HCT116 (cell line): Measurements from ENCODE around the gene URB1. TPM values are rescaled to one million over a fixed set of nuclear protein-coding genes. Genes with fewer than 3 reads are reported as not detected.

Experiments
- ATAC-seq: fragments of 200-7000 bp; cut with Tn5 transposase; 2 replicates; pipeline ENCODE4 v1.9.1; 2020; ENCODE audit warnings: mild to moderate bottlenecking, moderate library complexity
- BruUV-seq: library from RNA; stranded (reverse); fragments of 400-500 nt; replicated peaks from 2 replicates; lab custom pipeline; 2021; lab: Mats Ljungman, UMichigan
- CTCF ChIA-PET: fragments of 300-600 bp; sonication (Branson Sonifier 250); formaldehyde crosslinking; loops from one replicate; lab custom pipeline; 2021; ENCODE audit warnings: antibody characterized with exemption; lab: Charles Lee
- POLR2A ChIA-PET: fragments of 300-600, 350-600 bp; sonication (Branson Sonifier 250); formaldehyde crosslinking; loops from one replicate; lab custom pipeline; 2021; ENCODE audit warnings: antibody characterized with exemption; lab: Charles Lee
- RAD21 ChIA-PET, 2 experiments: fragments of 300-600 bp; sonication (Branson Sonifier 250); formaldehyde crosslinking; loops; one replicate each; lab custom pipeline; 2023; ENCODE audit warnings: low total read pairs in 2 of 2; ENCODE audit not compliant: uncharacterized antibody in 2 of 2, unreplicated experiment in 2 of 2, low non-redundant PET in 1 of 2; lab: Charles Lee
- DNase-seq: peaks from one replicate; pipeline ENCODE4 v3.0.0-alpha.2; 2010; ENCODE audit warnings: low read depth, low spot score
- H2AFZ ChIP-seq: fragments of 200-600 bp; shearing (Covaris generic), sonication (generic); 2 replicates; pipeline ENCODE4 v1.6.1; 2017; ENCODE audit warnings: low read depth, mixed run types, mixed read lengths, antibody characterized with exemption, low read length; ENCODE audit not compliant: poor library complexity, severe bottlenecking
- H3K27ac ChIP-seq: 2 replicates; pipeline ENCODE4 v1.5.1; 2012; ENCODE audit warnings: low read depth, low read length
- H3K27me3 ChIP-seq: fragments of 200-600 bp; sonication (generic); 2 replicates; pipeline ENCODE4 v1.6.1; 2016; ENCODE audit warnings: mixed run types, low read length, mixed read lengths; ENCODE audit not compliant: insufficient read depth
- H3K36me3 ChIP-seq, 2 experiments: fragments of 200-500 bp in 1 of 2; fragments of 200-600 bp in 1 of 2; sonication (Bioruptor generic) in 1 of 2; sonication (generic) in 1 of 2; 2 replicates each; pipeline versions ENCODE4 v1.5.1 to v1.6.1; 2014 to 2016; ENCODE audit warnings: low read length in 2 of 2, inconsistent platforms in 1 of 2, mixed read lengths in 1 of 2, mixed run types in 1 of 2; ENCODE audit not compliant: insufficient read depth in 2 of 2, control insufficient read depth in 1 of 2
- H3K4me1 ChIP-seq, 2 experiments: fragments of 200-600 bp in 1 of 2; sonication (generic) in 1 of 2; 2 replicates each; pipeline versions ENCODE4 v1.5.1 to v1.6.1; 2012 to 2017; ENCODE audit warnings: low read length in 2 of 2, inconsistent platforms in 1 of 2, mild to moderate bottlenecking in 1 of 2, mixed read lengths in 1 of 2, mixed run types in 1 of 2, moderate library complexity in 1 of 2; ENCODE audit not compliant: insufficient read depth in 2 of 2, control insufficient read depth in 1 of 2
- H3K4me2 ChIP-seq: fragments of 200-600 bp; sonication (generic); 2 replicates; pipeline ENCODE4 v1.6.1; 2017; ENCODE audit warnings: mixed run types, low read length, mixed read lengths
- H3K4me3 ChIP-seq, 2 experiments: fragments of 200-600 bp in 1 of 2; sonication (generic) in 1 of 2; replicated peaks in 1 of 2; 2 replicates each; pipeline ENCODE4 v1.5.1; 2011 to 2016; ENCODE audit warnings: low read length in 2 of 2, control low read depth in 1 of 2, low read depth in 1 of 2, mild to moderate bottlenecking in 1 of 2, mixed read lengths in 1 of 2, mixed run types in 1 of 2
- H3K79me2 ChIP-seq: fragments of 200-600 bp; sonication (generic); 2 replicates; pipeline ENCODE4 v1.6.1; 2017; ENCODE audit warnings: mild to moderate bottlenecking, mixed run types, low read length, moderate library complexity, mixed read lengths; ENCODE audit not compliant: insufficient read depth
- H3K9ac ChIP-seq: fragments of 200-600 bp; sonication (generic); 2 replicates; pipeline ENCODE4 v1.6.1; 2016; ENCODE audit warnings: low read length, mixed read lengths
- H3K9me2 ChIP-seq: fragments of 200-600 bp; sonication (generic), shearing (Covaris generic); 2 replicates; pipeline ENCODE4 v1.6.1; 2017; ENCODE audit warnings: mixed run types, mild to moderate bottlenecking, moderate library complexity; ENCODE audit not compliant: insufficient read depth
- H3K9me3 ChIP-seq, 2 experiments: fragments of 200-500 bp in 1 of 2; fragments of 200-600 bp in 1 of 2; sonication (Bioruptor generic) in 1 of 2; sonication (generic) in 1 of 2; 2 replicates each; pipeline ENCODE4 v1.6.1; 2014 to 2017; ENCODE audit warnings: low read length in 2 of 2, mixed read lengths in 2 of 2, inconsistent platforms in 1 of 2, low read depth in 1 of 2, mild to moderate bottlenecking in 1 of 2, mixed run types in 1 of 2, moderate library complexity in 1 of 2; ENCODE audit not compliant: control insufficient read depth in 1 of 2, insufficient read depth in 1 of 2
- H4K20me1 ChIP-seq: fragments of 200-600 bp; sonication (generic), shearing (Covaris generic); 2 replicates; pipeline ENCODE4 v1.6.1; 2017; ENCODE audit warnings: mixed run types, mild to moderate bottlenecking, moderate library complexity; ENCODE audit not compliant: insufficient read depth
- EZH2 ChIP-seq: fragments of 200-600 bp; sonication (generic); IDR thresholded peaks from 2 replicates; pipeline ENCODE4 v1.6.1; 2017; ENCODE audit warnings: antibody characterized with exemption, mixed run types
- REST ChIP-seq: IDR thresholded peaks from 2 replicates; pipeline ENCODE4 v1.6.1; 2012; ENCODE audit warnings: low read depth
- SIN3A ChIP-seq: IDR thresholded peaks from 2 replicates; pipeline ENCODE4 v1.6.1; 2012; ENCODE audit warnings: low read depth
- SP1 ChIP-seq: IDR thresholded peaks from 2 replicates; pipeline ENCODE4 v1.6.1; 2012; ENCODE audit warnings: low read depth
- SRF ChIP-seq: IDR thresholded peaks from 2 replicates; pipeline ENCODE4 v1.6.1; 2012; ENCODE audit warnings: low read depth
- TCF7L2 ChIP-seq: IDR thresholded peaks from 2 replicates; pipeline ENCODE4 v1.7.0; 2011; ENCODE audit warnings: borderline replicate concordance, inconsistent platforms; ENCODE audit not compliant: insufficient read depth, insufficient read length; ENCODE audit errors: extremely low read depth
- YY1 ChIP-seq: IDR thresholded peaks from 2 replicates; pipeline ENCODE4 v1.6.1; 2011; ENCODE audit warnings: low read length, low read depth, moderate library complexity, mild to moderate bottlenecking; ENCODE audit not compliant: insufficient replicate concordance; ENCODE audit errors: extremely low read depth
- ZFX ChIP-seq: fragments of 450-650 bp; IDR thresholded peaks from 2 replicates; pipeline ENCODE4 v1.6.1; 2017
- ZNF274 ChIP-seq: fragments of 200-500 bp; sonication (Bioruptor generic); IDR thresholded peaks from 2 replicates; pipeline ENCODE4 v1.6.1; 2014; ENCODE audit warnings: mild to moderate bottlenecking, low read depth, low read length, inconsistent platforms
- intact Hi-C: fragments of 100-400 bp; cut with micrococcal nuclease; formaldehyde crosslinking; loops from 2 replicates; pipeline ENCODE4 v1.10.0; 2022
- total RNA-seq: library from RNA; stranded (reverse); gene quantifications from one replicate; pipeline ENCODE4 v1.2.1, GENCODE V29; 2021; ENCODE audit not compliant: unreplicated experiment

URB1 gene
- total RNA-seq, 1 experiment from 2014 or later = 28.3 TPM

- Histone ChIP-seq H3K36me3 (peaks cover 0 to 4% of the 10 kb centered on the region in 2 experiments; a peak in 1 of 4 replicates), H3K4me1 (peaks cover 22 to 43% of the 10 kb centered on the region in 2 experiments; a peak in 3 of 4 replicates), H3K27ac (peak overlapping the region; percentile 98), H3K4me3 (peak overlapping the region; percentile 77 to 85), H3K9me2 (no peaks in the 10 kb centered on the region), H3K4me2 (peak overlapping the region; percentile 99), H3K9me3 (no peaks in the 10 kb centered on the region), H4K20me1 (no peaks in the 10 kb centered on the region), H3K9ac (peak overlapping the region; percentile 90), H3K27me3 (no peaks in the 10 kb centered on the region), H2AFZ (no peak overlapping the region), H3K79me2 (peaks cover 33% of the 10 kb centered on the region)
- TF ChIP-seq REST = no peak
- TF ChIP-seq SRF = no peak
- TF ChIP-seq EZH2 = no peak
- TF ChIP-seq YY1 = no peak
- TF ChIP-seq TCF7L2 = no peak
- no peak for TF ChIP-seq SIN3A
- TF ChIP-seq ZFX = no peak
- no peak for TF ChIP-seq ZNF274
- TF ChIP-seq SP1 = no peak
- BruUV-seq = no TSS peak
- intact Hi-C loops = loop anchor here (1.0 kb wide), 1 partner anchor 18 kb away; the partner anchor contains the start of gene URB1
- POLR2A ChIA-PET = interaction anchor here (1.2 to 1.6 kb wide), 2 partner anchors 16 to 60 kb away, joined by 3 to 4 read pairs; no protein-coding TSS in a partner anchor
- CTCF ChIA-PET = interaction anchor here (1.2 to 3.7 kb wide), 3 partner anchors 8 to 190 kb away, joined by 5 to 22 read pairs (median 14); no protein-coding TSS in a partner anchor
- RAD21 ChIA-PET = no interaction called here
- no peak for ATAC-seq
- no peak for DNase-seq
These were observed 18.1 kb upstream of the URB1 start for GRCh38 chr21:32410916-32411315.
